Measurements from ENCODE around the gene SCG5.

DNA sequence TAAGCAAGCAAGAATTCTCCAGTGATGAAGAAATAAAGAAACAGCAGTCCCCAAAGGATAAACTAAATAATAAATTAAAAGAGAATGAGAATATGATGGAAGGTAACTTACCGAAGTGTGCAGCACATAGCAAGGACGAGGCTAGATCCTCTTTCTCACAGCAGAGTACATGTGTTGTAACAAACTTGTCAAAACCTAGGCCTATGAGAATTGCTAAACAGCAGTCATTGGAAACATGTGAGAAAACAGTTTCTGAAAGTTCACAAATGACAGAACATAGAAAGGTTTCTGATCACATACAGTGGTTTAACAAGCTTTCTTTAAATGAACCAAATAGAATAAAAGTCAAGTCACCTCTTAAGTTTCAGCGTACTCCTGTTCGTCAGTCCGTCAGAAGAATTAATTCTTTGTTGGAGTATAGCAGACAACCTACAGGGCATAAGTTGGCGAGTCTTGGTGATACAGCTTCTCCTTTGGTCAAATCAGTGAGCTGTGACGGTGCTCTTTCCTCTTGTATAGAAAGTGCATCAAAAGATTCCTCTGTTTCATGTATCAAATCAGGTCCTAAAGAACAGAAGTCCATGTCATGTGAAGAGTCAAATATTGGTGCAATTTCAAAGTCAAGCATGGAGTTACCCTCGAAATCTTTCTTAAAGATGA, 4.5 kb upstream of the SCG5 start:
- TF ChIP-seq, protein P1, sequence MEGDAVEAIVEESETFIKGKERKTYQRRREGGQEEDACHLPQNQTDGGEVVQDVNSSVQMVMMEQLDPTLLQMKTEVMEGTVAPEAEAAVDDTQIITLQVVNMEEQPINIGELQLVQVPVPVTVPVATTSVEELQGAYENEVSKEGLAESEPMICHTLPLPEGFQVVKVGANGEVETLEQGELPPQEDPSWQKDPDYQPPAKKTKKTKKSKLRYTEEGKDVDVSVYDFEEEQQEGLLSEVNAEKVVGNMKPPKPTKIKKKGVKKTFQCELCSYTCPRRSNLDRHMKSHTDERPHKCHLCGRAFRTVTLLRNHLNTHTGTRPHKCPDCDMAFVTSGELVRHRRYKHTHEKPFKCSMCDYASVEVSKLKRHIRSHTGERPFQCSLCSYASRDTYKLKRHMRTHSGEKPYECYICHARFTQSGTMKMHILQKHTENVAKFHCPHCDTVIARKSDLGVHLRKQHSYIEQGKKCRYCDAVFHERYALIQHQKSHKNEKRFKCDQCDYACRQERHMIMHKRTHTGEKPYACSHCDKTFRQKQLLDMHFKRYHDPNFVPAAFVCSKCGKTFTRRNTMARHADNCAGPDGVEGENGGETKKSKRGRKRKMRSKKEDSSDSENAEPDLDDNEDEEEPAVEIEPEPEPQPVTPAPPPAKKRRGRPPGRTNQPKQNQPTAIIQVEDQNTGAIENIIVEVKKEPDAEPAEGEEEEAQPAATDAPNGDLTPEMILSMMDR (IDR thresholded peaks at IDR 0.05; ENCODE audit: insufficient read depth, low read depth, low read length), result no peak
- no peak for TF ChIP-seq EZH2 (IDR thresholded peaks at IDR 0.05; ENCODE audit: insufficient read depth, low read length)

Measured in astrocyte (in vitro differentiated cells and primary cell).